Measurements from ENCODE around the gene PRSS38.
A peak's percentile ranks its signal among the peaks of the same experiment; 100 is the strongest.
"Not testable (repeated sequence)": the region's sequence is repeated elsewhere in the genome, so short reads cannot be mapped to it uniquely, and the experiment has no call there.

Gene PRSS38

GRCh38 chr1:227846265-227846858, 30.9 kb downstream of the PRSS38 start:
- no peak for DNase-seq

GRCh38 chr1:227847046-227847445, 31.6 kb downstream of the PRSS38 start:
- DNase-seq: not testable (repeated sequence)

- no peak for DNase-seq
Measured at GRCh38 chr1:227848430-227848932, 33.0 kb downstream of the PRSS38 start.

GRCh38 chr1:227849251-227849650, 33.8 kb downstream of the PRSS38 start:
- no peak for DNase-seq

GRCh38 chr1:227854189-227854588, 38.7 kb downstream of the PRSS38 start:
- DNase-seq: no peak

- DNase-seq: no peak
Measured at GRCh38 chr1:227855687-227856086, 40.2 kb downstream of the PRSS38 start.

- no peak for DNase-seq
Measured at GRCh38 chr1:227856147-227856858, 40.8 kb downstream of the PRSS38 start.

GRCh38 chr1:227864882-227865281, 49.4 kb downstream of the PRSS38 start:
- DNase-seq: no peak

GRCh38 chr1:227869279-227869842, 53.9 kb downstream of the PRSS38 start:
- DNase-seq: no peak

- no peak for DNase-seq
Measured at GRCh38 chr1:227869851-227870305, 54.4 kb downstream of the PRSS38 start.

GRCh38 chr1:227870366-227870765, 54.9 kb downstream of the PRSS38 start:
- DNase-seq: no peak

GRCh38 chr1:227871892-227872291, 56.4 kb downstream of the PRSS38 start:
- DNase-seq: not testable (repeated sequence)

- not testable (repeated sequence) for DNase-seq
Measured at GRCh38 chr1:227877810-227878209, 62.3 kb downstream of the PRSS38 start.

- DNase-seq: no peak
Measured at GRCh38 chr1:227880342-227880924, 65.0 kb downstream of the PRSS38 start.

- DNase-seq: no peak
Measured at GRCh38 chr1:227883073-227883520, 67.6 kb downstream of the PRSS38 start.

- no peak for DNase-seq
Measured at GRCh38 chr1:227883641-227884301, 68.3 kb downstream of the PRSS38 start.

GRCh38 chr1:227884370-227885134, 69.1 kb downstream of the PRSS38 start:
- no peak for DNase-seq

- DNase-seq: no peak
Measured at GRCh38 chr1:227885135-227885647, 69.7 kb downstream of the PRSS38 start.

GRCh38 chr1:227885648-227886502, 70.4 kb downstream of the PRSS38 start:
- DNase-seq: peak; percentile 33

GRCh38 chr1:227886503-227886961, 71.1 kb downstream of the PRSS38 start:
- DNase-seq: no peak

Measured in hematopoietic multipotent progenitor cell treated with erythropoietin and hydrocortisone succinate and interleukin-3 and kit ligand, for 6 days (in vitro differentiated cells).